PC-9 (cell line): ENCODE measurements around the gene SUGCT. TPM values are rescaled to one million over a fixed set of nuclear protein-coding genes. Genes with fewer than 3 reads are reported as not detected.

Source experiments
- BruUV-seq: library from RNA; stranded (reverse); fragments of 400-500 nt; replicated peaks from 2 replicates; lab custom pipeline; 2021; lab: Mats Ljungman, UMichigan
- CTCF ChIA-PET: fragments of 300-600 bp; sonication (Branson Sonifier 250); formaldehyde crosslinking; loops from one replicate; lab custom pipeline; 2022; ENCODE audit warnings: antibody characterized with exemption; lab: Charles Lee
- POLR2A ChIA-PET: fragments of 300-600 bp; sonication (Branson Sonifier 250); formaldehyde crosslinking; loops from one replicate; lab custom pipeline; 2022; ENCODE audit warnings: antibody characterized with exemption; ENCODE audit not compliant: unreplicated experiment; lab: Charles Lee
- DNase-seq, 2 experiments: peaks; one replicate each; pipeline versions ENCODE4 v3.0.0 to v3.0.0-alpha.2; 2015 to 2022; ENCODE audit warnings: mixed read lengths in 1 of 2
- H2AFZ ChIP-seq: fragments of 200-600 bp; sonication (generic); 2 replicates; pipeline ENCODE4 v1.8.1; 2017; ENCODE audit warnings: antibody characterized with exemption
- H3F3A ChIP-seq: fragments of 200-600 bp; sonication (generic); 2 replicates; pipeline ENCODE4 v1.8.1; 2017; ENCODE audit warnings: antibody characterized with exemption, mild to moderate bottlenecking, low read depth; ENCODE audit not compliant: insufficient read depth
- H3K27ac ChIP-seq: fragments of 200-600 bp; sonication (generic); 2 replicates; pipeline ENCODE4 v1.6.1; 2016; ENCODE audit warnings: mixed run types
- H3K27me3 ChIP-seq: fragments of 200-600 bp; sonication (generic); 2 replicates; pipeline ENCODE4 v1.6.1; 2016; ENCODE audit warnings: low read depth, mixed run types; ENCODE audit not compliant: insufficient read depth
- H3K36me3 ChIP-seq: fragments of 200-600 bp; sonication (generic); 2 replicates; pipeline ENCODE4 v1.6.1; 2016; ENCODE audit warnings: low read depth, mixed run types
- H3K4me1 ChIP-seq: fragments of 200-600 bp; sonication (generic); replicated peaks from 2 replicates; pipeline ENCODE4 v1.6.1; 2016; ENCODE audit warnings: mixed run types; ENCODE audit not compliant: insufficient read depth
- H3K4me2 ChIP-seq: fragments of 200-600 bp; sonication (generic); 2 replicates; pipeline ENCODE4 v1.6.1; 2017; ENCODE audit warnings: mixed run types
- H3K4me3 ChIP-seq: fragments of 200-600 bp; sonication (generic); 2 replicates; pipeline ENCODE4 v1.6.1; 2016; ENCODE audit warnings: mixed run types
- H3K79me2 ChIP-seq: fragments of 200-600 bp; sonication (generic); 2 replicates; pipeline ENCODE4 v1.6.1; 2017; ENCODE audit warnings: low read depth, mixed run types
- H3K9me2 ChIP-seq: fragments of 200-600 bp; sonication (generic); 2 replicates; pipeline ENCODE4 v1.8.1; 2017; ENCODE audit warnings: mild to moderate bottlenecking; ENCODE audit not compliant: insufficient read depth
- H3K9me3 ChIP-seq: fragments of 200-600 bp; sonication (generic); 2 replicates; pipeline ENCODE4 v1.8.1; 2016; ENCODE audit warnings: low read depth; ENCODE audit not compliant: insufficient read depth
- H4K20me1 ChIP-seq: fragments of 200-600 bp; sonication (generic); 2 replicates; pipeline ENCODE4 v1.8.1; 2017; ENCODE audit not compliant: insufficient read depth
- EZH2 ChIP-seq: fragments of 200-600 bp; sonication (generic); IDR thresholded peaks from 2 replicates; pipeline ENCODE4 v1.8.0; 2017; ENCODE audit warnings: antibody characterized with exemption, low read depth
- intact Hi-C: fragments of 100-400 bp; cut with micrococcal nuclease; formaldehyde crosslinking; loops from one replicate; pipeline ENCODE4 v1.10.0; 2022; ENCODE audit not compliant: unreplicated experiment
- total RNA-seq: library from RNA; stranded (reverse); gene quantifications from 2 replicates; pipeline ENCODE4 v1.2.3, GENCODE V29; 2021
- TF ChIP-seq, protein P1 (sequence below): fragments of 200-600 bp; sonication (generic); conservative IDR thresholded peaks from 2 replicates; pipeline ENCODE4 v1.6.1; 2017; ENCODE audit warnings: mixed run types, antibody characterized with exemption, mild to moderate bottlenecking, moderate library complexity

The SUGCT gene
- total RNA-seq, 1 experiment from 2014 or later, result 3.5 TPM

DNA sequence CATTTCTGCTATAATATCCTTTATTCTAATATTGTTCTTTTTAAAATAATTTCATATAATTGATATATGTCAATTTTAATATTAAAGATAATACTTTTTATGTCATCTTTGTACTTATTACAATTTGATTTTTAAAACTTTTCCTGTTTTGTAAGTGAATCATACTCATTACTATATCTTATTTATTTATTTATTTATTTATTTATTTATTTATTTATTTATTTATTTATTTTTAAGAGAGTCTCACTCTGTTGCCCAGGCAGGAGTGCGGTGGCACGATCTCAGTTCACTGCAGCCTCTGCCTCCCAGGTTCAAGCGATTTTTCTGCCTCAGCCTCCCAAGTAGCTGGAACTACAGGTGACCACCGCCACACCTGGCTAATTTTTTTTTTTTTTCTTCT lies 215.3 kb downstream of the SUGCT start:
- H3K36me3 ChIP-seq, result no peaks in the 10 kb centered on the region
- intact Hi-C loops, result no loop called here
- H3K4me2 ChIP-seq, result no peak overlapping the region
- DNase-seq, result no peak
- H3K27ac ChIP-seq, result no peak overlapping the region
- no peaks in the 10 kb centered on the region for H3K9me3 ChIP-seq
- TF ChIP-seq EZH2, result no peak
- TF ChIP-seq, protein P1, sequence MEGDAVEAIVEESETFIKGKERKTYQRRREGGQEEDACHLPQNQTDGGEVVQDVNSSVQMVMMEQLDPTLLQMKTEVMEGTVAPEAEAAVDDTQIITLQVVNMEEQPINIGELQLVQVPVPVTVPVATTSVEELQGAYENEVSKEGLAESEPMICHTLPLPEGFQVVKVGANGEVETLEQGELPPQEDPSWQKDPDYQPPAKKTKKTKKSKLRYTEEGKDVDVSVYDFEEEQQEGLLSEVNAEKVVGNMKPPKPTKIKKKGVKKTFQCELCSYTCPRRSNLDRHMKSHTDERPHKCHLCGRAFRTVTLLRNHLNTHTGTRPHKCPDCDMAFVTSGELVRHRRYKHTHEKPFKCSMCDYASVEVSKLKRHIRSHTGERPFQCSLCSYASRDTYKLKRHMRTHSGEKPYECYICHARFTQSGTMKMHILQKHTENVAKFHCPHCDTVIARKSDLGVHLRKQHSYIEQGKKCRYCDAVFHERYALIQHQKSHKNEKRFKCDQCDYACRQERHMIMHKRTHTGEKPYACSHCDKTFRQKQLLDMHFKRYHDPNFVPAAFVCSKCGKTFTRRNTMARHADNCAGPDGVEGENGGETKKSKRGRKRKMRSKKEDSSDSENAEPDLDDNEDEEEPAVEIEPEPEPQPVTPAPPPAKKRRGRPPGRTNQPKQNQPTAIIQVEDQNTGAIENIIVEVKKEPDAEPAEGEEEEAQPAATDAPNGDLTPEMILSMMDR, result no peak
- POLR2A ChIA-PET, result no interaction called here
- no peaks in the 10 kb centered on the region for H3F3A ChIP-seq
- no peaks in the 10 kb centered on the region for H3K9me2 ChIP-seq
- no peak overlapping the region for H2AFZ ChIP-seq
- no peak overlapping the region for H3K4me3 ChIP-seq
- H4K20me1 ChIP-seq, result no peaks in the 10 kb centered on the region
- BruUV-seq, result no TSS peak
- H3K79me2 ChIP-seq, result no peaks in the 10 kb centered on the region
- no peaks in the 10 kb centered on the region for H3K4me1 ChIP-seq
- no peaks in the 10 kb centered on the region for H3K27me3 ChIP-seq
- CTCF ChIA-PET, result no interaction called here

DNA sequence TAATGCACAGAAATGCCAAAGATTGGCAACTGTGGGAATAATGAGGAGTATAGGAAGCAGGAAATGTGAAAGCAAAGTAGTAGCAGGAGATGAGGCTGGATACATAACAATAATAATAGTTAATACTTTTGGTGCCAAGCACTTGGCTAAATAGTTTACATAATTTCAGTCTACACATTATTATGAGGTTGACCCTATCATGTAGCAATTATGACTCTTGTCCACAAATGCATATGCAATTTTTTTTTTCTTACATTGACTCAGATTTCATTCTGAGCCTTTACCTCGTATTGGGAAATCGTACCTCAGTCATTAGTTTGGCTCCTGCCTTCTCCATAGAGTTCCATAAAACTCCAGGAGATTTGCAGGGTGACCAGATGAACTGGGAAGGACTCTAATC lies 219.9 kb downstream of the SUGCT start:
- Histone ChIP-seq H3K27ac (no peak overlapping the region), H3F3A (no peaks in the 10 kb centered on the region), H3K9me2 (no peaks in the 10 kb centered on the region), H3K79me2 (no peaks in the 10 kb centered on the region), H3K4me3 (no peak overlapping the region), H3K36me3 (no peaks in the 10 kb centered on the region), H2AFZ (no peak overlapping the region), H4K20me1 (no peaks in the 10 kb centered on the region), H3K27me3 (no peaks in the 10 kb centered on the region), H3K4me2 (no peak overlapping the region), H3K4me1 (no peaks in the 10 kb centered on the region), H3K9me3 (no peaks in the 10 kb centered on the region)
- no peak for TF ChIP-seq EZH2
- TF ChIP-seq, protein P1, result no peak
- no peak for DNase-seq
- no TSS peak for BruUV-seq
- ChIA-PET CTCF (no interaction called here), POLR2A (no interaction called here)
- intact Hi-C loops, result no loop called here

DNA sequence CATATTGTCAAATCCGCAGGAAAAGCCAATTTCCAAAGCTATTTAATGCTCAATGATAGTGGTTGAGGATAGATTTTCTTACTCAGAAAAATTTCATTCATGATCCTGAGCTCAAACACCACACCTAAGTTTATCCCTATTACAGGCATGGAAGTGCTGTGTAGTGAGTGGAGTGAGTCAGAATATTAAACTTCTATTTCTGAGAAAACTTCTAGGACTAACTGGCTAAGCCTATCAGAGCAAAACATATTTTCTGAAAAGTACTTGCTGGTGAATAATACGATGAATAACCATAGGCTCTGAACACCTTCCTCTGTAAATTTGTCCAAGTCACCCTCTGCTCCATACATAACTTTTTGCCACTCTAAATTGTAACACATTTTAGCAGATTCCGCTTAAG lies 221.5 kb downstream of the SUGCT start:
- BruUV-seq, result no TSS peak
- CTCF ChIA-PET, result no interaction called here
- no peaks in the 10 kb centered on the region for H3K79me2 ChIP-seq

More for the DNA sequence above, 221.5 kb downstream of the SUGCT start:
- intact Hi-C loops, result no loop called here
- Histone ChIP-seq H3K27ac (no peak overlapping the region), H3K36me3 (no peaks in the 10 kb centered on the region), H3K9me3 (no peaks in the 10 kb centered on the region), H3K9me2 (no peaks in the 10 kb centered on the region), H3K4me1 (no peaks in the 10 kb centered on the region), H3F3A (no peaks in the 10 kb centered on the region), H3K4me2 (no peak overlapping the region), H3K27me3 (no peaks in the 10 kb centered on the region), H3K4me3 (no peak overlapping the region), H2AFZ (no peak overlapping the region), H4K20me1 (no peaks in the 10 kb centered on the region)
- POLR2A ChIA-PET, result no interaction called here
- TF ChIP-seq, protein P1, result no peak
- TF ChIP-seq EZH2, result no peak
- DNase-seq, result no peak
